NCI-H446 (cell line): ENCODE measurements around the gene MRPS7.
"Not testable (repeated sequence)": the region's sequence is repeated elsewhere in the genome, so short reads cannot be mapped to it uniquely, and the experiment has no call there.

ENCODE experiments used
- DNase-seq, 2 experiments: peaks; one replicate each; lab custom pipeline; 2025; lab: John Stamatoyannopoulos, UW

The MRPS7 gene

DNA sequence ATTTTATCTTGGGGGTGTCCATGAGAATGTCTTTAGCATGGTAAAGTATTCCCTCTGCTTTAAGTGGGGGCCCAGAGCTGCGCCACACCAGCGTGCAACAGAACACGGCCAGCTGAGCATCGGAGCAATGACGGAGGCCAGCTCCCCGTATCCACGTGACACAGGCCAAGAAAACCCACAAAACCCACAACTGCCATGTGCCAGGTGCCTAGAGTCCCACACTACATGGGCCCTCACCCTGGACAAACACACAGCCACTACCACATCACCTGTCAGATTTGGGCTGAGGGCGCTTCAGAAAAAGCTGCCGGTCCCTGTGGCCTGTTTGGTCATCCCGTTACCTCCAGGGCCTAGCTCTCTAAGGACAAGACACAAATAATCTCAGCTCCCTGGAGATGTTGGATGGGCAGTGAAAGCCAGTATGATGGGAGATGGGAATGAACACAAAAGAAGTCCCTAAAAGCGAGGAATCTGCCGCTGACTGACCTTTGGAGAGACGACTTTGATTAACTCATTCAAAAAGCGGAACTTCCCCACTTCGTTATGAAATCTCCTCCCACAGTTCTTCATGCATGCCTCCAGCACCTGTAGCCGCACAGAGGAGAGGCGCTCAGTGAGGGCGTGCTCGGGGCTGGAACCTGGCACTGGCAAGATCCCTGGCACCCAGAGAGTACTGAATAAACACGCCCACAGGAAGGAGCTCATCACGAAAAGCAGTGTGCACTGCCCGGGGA is 17.4 kb upstream of the MRPS7 start:
- DNase-seq, result no peak

DNA sequence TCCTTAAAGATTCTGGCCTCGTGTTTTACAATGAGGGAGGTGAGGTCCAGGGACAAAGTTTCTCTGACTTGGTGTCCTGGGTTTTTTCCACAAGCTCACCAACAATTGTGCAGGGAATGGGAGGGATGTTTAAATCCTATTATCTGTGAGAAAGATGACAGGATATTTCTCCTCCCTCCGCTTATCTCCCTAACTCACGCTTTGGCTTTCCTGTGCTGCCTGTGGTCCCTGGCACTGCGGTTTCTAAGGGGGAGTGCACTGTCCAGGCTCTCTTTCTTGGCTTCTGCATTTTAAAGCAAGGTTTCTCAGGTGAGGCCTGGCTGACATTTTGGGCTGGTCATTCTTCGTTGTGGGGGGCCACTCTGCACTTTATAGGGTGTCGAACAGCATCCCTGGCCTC is 16.7 kb upstream of the MRPS7 start:
- no peak for DNase-seq

DNA sequence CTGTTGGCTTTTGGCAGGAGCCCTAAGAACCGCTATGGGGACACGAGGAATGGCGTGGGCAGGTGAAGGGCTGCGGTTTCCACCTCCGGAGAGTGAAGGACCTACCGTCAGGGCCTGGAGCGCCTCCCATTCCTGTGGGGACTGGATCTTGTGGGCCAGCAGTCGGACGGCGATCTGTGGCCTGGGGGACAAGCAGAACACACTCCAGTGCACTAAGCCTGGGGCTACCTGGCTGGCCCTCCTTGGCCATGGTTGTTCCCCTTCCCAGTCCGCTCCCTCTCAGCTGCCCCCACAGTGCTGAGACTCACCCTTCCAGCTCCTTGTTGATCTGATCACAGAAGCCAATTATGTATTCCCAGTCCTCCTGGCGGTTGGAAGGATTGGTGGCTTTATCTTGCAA is 15.3 kb upstream of the MRPS7 start:
- DNase-seq, result no peak

DNA sequence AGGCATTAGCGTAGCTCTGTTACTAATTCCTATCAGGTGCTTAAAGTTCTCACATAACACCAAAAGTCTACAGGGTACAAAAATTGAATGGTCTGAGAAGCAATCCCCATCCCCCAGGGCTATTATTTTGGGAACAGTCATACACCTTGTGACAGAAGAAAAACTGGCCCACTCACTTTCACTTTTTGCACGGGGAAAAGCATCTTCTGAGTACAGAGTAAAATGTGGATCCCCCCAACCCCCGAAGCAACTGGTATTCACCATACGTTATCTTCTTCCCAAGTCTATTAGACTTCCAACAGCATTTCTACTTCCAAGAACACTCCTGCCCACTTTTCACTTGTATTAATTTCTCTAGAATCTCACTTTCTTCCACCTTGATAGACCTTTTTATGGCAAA is 12.1 kb upstream of the MRPS7 start:
- no peak for DNase-seq

DNA sequence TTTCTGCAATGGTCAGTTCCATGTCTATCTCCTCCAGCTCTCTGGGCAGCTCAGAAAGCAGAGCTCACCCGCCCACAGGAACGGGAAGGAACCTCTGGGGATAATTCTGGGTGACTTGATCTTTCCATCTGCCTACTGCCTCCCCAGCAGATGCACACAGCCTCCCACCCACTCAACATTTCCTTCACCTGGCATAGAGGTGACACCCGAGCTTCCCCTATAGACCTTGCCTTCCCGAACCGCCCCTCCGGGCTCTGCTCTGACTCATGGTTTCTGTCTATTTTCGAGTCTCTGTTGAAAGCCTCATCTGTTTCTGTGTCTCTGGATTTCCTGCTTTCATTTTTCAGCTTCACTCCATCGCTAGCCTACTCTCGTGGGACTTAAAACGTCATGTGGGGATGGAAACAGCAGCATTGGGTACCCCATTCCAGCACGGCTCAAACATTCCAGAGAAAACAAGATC is 11.6 kb upstream of the MRPS7 start:
- DNase-seq, result no peak

DNA sequence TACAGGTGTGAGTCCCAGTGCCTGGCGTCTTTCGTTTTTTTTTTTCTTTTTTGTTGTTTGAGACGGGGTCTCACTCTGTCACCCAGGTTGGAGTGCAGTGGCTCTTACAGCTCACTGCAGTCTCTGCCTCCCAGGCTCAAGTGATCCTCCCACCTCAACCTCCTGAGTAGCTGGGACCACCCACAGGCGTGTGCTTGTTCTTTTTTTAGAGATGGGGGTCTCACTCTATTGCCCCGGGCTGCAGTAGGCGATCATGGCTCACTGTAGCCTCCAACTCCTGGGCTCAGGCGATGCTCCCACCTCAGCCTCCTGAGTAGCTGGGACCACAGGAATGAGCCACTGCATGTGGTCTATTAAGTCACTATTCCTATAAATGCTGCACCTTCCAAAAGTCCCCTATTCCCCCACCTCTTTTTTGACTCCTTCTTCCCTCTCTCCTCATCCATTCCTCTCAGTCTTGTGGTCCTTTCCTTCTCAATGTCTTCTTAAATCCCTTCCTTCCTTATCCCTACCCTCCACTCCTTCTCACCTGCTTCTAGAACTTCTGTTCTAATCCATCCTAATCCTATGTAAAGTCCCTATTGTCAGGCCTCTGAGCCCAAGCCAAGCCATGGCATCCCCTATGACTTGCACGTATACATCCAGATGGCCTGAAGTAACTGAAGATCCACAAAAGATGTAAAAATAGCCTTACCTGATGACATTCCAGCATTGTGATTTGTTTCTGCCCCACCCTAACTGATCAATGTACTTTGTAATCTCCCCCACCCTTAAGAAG is 9.5 kb upstream of the MRPS7 start:
- no peak for DNase-seq

DNA sequence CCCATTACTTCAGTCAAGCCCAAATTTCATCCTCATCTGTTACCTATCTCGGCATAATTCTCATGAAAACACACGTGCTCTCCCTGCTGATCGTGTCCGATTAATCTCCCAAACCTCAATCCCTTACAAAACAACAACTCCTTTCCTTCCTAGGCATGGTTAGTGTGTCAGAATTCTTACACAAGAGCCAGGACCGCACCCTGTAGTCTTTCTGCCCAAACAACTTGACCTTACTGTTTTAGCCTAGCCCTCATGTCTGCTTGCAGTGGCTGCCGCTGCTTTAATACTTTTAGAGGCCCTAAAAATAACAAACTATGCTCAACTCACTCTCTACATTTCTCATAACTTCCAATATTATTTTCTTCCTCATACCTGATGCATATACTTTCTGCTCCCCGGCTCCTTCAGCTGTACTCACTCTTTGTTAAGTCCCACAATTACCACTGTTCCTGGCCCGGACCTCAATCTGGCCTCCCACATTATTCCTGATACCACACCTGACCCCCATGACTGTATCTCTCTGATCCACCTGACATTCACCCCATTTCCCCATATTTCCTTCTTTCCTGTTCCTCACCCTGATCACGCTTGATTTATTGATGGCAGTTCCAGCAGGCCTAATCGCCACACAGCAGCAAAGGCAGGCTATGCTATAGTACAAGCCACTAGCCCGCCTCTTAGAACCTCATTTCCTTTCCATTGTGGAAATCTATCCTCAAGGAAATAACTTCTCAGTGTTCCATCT is 5.6 kb upstream of the MRPS7 start:
- not testable (repeated sequence) for DNase-seq

DNA sequence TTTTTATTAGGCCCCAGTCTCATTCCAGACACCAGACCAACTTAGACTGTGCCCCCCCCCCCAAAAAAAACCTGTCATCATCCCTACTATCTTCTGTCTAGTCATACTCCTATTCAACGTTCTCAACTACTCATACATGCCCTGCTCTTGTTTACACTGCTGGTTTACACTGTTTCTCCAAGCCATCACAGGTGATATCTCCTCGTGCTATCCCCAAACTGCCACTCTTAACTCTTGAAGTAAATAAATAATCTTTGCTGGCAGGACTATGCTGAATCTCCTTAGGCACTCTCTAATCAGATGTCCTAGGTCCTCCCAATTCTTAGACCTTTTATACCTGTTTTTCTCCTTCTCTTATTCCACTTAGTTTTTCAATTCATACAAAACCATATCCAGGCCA is 4.5 kb upstream of the MRPS7 start:
- not testable (repeated sequence) for DNase-seq

DNA sequence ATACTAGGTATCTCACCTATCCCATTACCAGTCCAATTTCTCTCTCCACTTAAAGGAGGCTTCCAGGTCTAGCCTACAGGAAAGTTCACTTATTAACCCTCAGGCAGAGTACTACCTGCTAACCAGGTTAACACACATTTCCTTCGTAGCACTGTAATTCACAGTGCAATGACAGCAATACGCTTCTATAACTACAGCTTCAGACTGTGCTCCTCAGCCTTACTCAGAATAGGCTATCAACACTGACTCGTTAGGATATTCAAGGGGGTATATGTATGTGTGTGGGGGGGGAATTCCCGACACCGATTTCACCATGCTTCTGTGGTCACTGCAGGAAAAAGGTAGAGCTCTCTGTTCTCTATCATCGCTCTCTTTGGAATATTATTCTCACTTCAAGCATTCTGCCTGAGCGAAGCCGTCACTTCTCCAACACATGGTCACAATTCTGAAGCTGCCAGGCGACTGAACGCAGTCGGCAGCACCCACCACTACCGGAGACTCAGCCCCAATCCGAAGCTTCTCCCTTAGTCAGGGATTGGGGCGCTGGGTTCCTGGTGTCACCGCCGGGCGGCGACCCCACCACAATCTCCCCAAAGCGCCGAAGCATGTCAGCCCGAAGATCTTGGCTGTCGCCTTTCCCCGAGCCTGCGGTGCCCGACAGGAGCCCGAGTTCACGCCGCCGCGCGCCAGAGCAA is 891 bp upstream of the MRPS7 start:
- DNase-seq, result no peak

DNA sequence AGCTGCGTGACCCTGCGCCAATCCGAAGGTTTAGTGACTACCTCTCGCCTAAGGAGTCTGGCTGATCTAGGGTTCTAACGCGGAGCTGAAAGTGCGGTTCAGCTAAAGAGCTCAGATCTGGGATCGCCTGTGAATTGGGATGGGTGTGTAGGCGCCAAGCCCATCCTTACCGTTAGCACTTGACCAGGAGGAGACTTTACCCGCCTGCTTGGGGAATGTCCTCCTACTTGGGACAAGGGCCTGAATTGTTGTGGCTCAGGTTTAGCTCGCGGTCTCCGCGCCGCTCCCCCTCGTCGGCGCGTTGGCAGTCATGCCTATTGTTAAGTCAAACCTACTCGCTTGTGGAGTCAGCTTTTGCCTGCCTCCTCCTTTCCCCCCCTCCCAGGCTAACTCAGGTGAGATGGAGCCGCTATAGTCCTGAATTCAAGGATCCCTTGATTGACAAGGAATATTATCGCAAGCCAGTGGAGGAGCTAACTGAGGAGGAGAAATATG is 480 bp downstream of the MRPS7 start:
- DNase-seq, result no peak

DNA sequence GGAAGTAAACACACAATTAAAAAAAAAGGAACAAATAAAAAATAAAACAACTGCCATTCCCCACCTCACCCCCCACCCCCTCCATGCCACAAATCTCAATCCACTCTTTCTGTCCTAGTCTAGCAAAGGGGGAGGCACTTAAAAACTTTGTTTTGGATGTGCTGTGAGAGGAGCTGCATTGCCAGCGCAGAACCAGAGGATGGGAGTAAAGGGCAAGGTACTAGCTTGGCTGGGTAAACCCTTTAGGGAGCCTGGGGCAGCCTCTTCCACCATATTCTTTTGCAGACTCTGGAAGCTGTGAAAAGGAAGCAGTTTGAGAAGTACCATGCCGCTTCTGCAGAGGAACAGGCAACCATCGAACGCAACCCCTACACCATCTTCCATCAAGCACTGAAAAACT is 1.4 kb downstream of the MRPS7 start:
- no peak for DNase-seq

DNA sequence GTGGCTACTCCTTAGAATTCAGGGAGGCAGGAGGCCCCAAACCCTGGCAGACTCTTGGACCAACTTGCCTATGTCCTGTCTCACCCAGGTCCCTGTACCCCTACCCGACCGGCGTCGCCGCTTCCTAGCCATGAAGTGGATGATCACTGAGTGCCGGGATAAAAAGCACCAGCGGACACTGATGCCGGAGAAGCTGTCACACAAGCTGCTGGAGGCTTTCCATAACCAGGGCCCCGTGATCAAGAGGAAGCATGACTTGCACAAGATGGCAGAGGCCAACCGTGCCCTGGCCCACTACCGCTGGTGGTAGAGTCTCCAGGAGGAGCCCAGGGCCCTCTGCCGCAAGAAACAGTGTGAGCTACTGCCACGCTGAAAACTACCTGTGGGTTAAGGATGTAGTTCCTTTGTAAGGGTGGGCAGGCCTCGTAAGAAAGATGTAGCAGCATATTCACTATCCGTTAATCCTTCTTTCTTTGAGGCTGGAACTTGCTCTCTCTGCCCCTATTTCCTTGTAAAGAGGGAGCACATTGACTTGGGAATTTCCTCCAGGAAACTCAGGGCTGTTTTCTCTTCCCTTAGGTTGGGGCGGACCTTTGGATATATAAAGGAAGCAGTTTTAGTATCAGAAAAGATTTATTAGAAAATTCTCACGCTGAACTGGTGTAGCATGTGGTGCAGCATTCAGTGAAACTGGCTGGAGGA is 4.1 kb downstream of the MRPS7 start:
- DNase-seq, result no peak

DNA sequence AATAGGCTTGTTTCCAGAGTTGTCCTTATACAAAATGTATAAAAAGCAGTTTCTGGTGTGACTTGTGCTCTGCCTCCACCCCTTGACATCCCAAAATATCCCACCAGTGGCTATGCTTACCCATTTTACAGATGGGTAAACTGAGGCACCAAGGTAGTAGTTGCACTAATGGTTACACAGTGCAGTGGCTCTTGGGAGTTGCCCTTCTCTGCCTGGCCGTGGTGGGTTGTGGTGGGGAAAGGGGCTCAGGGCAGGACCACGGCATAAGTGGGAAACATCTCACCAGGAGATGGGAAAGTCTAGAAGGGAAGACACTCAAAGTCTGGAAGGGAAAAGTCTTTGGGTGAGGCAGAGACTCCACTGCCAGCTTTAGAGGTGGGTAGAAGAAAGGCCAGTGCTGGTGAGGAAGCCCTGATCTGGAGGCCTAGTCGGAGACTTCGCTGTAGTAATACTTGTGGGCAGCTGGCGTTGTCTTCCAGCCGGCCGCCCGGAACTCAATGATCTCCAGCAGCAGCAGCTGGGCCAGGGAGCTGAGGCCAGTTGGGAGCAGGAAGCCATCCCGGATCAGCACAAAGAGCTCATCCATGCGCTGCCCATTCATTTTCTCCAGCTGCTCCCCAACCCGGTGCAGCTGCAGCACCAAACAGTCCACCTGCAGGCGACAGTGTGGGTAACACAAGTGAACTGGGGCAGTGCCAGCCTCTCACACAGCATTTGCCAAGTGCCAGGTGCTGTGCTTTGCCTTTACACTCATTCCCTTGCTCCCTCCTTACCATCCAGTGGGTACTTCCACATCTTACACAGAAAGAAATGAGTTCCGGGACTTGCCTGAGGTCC is 4.9 kb downstream of the MRPS7 start:
- peak in 1 of 2 experiments; percentile 62 for DNase-seq

DNA sequence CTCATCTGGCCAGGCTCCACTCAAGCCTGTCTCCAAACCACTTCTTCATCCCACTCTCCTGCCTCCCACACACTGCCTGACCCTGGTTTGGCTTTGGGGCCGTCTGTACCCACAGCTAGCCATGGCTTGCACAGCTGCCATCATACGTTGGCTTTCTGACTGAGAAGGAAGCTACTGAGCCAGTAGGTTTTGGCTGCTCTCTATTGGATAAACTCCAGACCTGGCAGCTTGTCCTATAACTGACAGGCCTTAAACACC is 5.4 kb downstream of the MRPS7 start:
- DNase-seq, result peak in 1 of 2 experiments; percentile 76

DNA sequence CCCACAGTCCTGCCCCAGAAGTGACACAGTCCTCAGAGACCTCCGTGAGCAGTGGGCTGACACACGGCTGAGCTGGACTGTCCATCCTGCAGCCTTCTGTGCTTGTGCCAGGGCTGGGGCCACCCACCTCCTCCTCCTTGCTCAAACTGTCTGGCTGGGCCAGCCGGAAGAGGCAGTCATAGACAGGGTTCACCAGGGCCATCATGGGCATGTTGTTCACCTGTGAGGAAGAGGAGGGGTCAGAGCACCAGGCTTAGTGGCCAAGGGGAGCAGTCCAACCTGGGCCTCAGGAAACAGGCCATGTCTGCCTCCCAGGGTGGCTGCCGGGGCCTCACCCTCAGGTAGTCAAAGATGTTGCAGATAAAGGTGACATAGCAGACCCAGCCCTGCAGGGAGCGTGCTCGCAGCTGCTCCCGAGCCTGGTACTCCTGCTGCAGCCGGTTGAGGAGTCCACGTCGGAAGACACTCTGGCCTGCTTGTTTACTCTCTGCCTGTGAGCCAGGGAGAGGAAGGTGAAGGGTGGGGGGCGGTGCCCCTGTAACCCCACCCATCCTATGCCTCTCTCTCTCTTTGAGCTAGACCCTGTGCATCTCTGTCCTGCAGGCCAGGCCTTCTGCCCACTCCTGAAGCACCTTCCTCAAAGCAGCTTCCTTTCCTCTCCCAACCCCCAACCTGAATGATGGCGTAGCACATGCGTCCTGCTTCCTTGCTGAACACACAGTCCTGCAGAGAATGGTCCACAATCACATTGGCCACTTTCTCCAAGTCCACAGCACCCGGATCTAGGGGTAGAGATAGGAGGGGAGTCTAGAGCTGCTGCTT is 5.9 kb downstream of the MRPS7 start:
- DNase-seq, result no peak

DNA sequence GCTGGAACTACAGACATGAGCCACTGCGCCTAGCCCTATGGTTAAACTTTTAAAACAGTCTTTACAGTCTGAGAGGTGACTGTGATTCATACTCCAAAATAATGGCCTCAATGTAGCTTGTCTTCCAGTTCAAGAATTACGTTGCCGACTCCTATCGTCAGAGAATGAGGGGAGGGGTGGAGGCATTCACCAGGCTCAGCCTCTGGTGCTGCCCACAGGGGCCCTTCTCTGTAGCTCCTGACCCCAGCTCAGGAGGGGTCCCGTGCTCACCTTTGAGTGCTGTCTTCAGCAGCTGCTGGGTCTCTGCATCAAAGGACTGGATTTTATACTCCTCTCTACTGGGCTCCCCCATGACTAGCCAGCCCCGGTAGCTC is 8.2 kb downstream of the MRPS7 start:
- no peak for DNase-seq

DNA sequence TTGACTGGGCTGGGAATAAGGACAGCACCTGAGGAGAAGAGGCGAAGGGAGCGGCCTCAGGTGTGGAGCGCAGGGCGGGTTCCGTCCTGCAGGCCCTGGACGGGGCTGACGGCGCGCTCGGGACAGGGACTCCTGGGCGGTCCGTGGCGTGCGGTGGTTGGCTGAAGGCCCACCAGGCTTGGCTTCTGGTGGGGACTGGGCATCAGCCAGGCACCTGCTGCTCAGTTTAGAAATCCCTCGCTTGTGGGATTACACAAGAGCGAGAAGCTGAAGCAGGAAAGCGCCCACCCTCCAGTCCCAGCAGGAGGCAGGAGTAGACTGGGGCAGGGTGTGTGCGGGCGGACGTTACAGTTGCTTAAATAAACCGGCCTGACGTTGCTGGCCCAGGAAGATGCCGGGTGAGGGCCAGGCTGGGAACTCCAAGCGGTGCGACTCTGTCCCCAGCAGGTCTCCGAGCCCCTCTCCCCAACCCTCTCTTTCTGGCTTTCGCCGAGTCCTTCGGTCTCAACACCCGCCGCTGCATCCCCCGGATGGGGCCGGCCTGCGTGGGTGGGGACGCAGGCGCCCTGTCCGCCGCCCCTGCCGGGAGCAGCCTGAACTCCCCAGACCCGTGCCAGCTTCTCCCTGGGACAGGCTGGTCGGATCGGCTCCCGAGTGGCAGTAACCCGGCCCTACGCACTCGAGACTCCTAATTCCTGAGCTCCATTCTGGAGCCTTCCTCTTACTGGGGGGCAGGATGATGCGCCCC is 8.7 kb downstream of the MRPS7 start:
- DNase-seq, result peak in 1 of 2 experiments; percentile 64

DNA sequence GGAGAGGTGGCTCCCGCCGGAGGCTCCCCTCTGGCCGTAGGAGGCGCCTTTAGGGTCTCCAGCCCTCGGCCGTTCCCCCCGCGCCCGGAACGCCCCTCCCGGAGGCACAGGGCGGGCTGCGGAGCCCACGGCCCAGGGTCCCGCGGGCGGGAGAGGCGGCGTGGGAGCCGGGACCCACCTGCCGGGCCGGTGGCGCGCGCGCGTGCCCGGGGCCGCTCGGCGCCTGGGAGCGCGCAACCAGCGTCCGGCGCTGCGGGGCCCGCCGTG is 9.2 kb downstream of the MRPS7 start, which contains the start of gene MIF4GD:
Gene MIF4GD (minus strand): TSS at position 266 of the 267 bp plus-strand sequence. CDS start 1,036 bp downstream, outside the sequence.
- DNase-seq, result no peak
